ENCODE results near the gene RBKS. TPM values are rescaled to one million over a fixed set of nuclear protein-coding genes. Genes with fewer than 3 reads are reported as not detected.

Gene RBKS
- total RNA-seq, 1 experiment from 2014 or later, result 4.5 TPM

DNA sequence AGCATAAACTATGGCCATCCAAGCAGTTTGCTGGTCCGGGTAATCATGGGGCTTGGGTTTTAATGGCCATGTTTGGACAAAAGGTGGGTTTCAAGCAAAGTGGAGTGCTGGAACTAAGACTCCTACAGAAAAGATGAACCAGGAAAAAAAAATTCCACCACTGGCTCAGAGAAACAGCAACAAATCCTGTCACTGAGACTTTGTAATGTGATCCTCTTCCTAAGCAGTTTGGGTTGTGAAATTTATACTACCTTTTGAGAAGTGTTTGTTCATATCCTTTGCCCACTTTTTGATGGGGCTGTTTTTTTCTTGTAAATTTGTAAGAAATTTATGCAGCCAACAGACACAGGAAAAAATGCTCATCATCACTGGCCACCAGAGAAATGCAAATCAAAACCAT, 78.4 kb downstream of the RBKS start:
- no peak for DNase-seq
- Histone ChIP-seq H2AFZ (no peak overlapping the region), H3K4me1 (replicated peaks; ENCODE audit: insufficient read depth) (peaks cover 26% of the 10 kb centered on the region), H3K36me3 (ENCODE audit: low read depth) (no peaks in the 10 kb centered on the region), H4K20me1 (ENCODE audit: insufficient read depth) (no peaks in the 10 kb centered on the region), H3F3A (ENCODE audit: insufficient read depth, low read depth) (peaks cover 21% of the 10 kb centered on the region), H3K27ac (no peak overlapping the region), H3K9me3 (ENCODE audit: insufficient read depth, low read depth) (no peaks in the 10 kb centered on the region; the same call in 1 of the 2 replicates), H3K4me3 (no peak overlapping the region), H3K27me3 (ENCODE audit: insufficient read depth, low read depth) (no peaks in the 10 kb centered on the region), H3K9me2 (ENCODE audit: insufficient read depth) (no peaks in the 10 kb centered on the region), H3K79me2 (ENCODE audit: low read depth) (no peaks in the 10 kb centered on the region), H3K4me2 (no peak overlapping the region)
- CTCF ChIA-PET, result no interaction called here
- TF ChIP-seq, protein P1, sequence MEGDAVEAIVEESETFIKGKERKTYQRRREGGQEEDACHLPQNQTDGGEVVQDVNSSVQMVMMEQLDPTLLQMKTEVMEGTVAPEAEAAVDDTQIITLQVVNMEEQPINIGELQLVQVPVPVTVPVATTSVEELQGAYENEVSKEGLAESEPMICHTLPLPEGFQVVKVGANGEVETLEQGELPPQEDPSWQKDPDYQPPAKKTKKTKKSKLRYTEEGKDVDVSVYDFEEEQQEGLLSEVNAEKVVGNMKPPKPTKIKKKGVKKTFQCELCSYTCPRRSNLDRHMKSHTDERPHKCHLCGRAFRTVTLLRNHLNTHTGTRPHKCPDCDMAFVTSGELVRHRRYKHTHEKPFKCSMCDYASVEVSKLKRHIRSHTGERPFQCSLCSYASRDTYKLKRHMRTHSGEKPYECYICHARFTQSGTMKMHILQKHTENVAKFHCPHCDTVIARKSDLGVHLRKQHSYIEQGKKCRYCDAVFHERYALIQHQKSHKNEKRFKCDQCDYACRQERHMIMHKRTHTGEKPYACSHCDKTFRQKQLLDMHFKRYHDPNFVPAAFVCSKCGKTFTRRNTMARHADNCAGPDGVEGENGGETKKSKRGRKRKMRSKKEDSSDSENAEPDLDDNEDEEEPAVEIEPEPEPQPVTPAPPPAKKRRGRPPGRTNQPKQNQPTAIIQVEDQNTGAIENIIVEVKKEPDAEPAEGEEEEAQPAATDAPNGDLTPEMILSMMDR (conservative IDR thresholded peaks at IDR 0.05), result no peak
- no peak for TF ChIP-seq EZH2 (IDR thresholded peaks at IDR 0.05; ENCODE audit: low read depth)
- intact Hi-C loops (cut with micrococcal nuclease; ENCODE audit: unreplicated experiment), result no loop called here
- POLR2A ChIA-PET (ENCODE audit: unreplicated experiment), result no interaction called here
- no TSS peak for BruUV-seq (replicated peaks)

DNA sequence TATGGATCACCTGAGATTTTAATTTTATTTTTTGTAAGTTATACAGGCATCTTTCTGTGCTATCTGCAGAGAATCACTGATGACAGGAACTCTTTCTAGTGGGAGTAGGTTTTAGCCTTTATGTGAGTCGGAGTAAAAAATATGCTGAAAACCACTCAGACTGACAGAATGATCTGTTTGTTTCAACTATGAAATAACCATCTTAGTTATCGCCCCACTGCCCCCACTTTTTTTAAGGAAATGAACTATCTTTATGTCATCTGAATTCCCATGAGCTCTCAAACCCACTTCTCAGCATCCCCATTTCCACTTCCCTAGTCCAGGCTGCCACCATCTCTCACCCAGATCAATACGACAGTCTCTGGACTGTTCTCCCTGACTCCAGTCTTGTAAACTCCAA, 79.7 kb downstream of the RBKS start:
- POLR2A ChIA-PET (ENCODE audit: unreplicated experiment), result no interaction called here

DNA sequence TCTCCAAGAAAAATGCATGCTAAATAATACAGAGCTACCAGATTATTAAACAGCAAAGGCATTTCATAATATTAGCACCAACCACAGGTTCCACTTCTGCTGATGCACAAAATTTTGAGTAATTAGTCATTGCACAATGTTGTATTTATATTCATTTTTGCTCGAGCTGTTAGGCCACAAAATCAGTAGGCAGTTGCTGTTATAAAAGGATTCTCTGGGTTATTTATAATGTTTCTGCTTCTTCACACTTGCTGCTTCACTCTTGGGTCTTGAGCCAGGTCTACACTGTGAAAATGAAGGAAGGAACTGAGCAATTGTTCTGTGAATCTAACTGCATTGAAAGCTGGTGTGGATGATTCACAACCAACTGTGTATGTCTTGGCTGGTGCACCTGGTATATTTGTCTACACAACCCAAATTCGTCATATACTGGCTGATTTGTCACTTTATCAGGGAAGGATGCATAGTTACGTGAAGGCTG, 80.4 kb downstream of the RBKS start:
- ChIA-PET POLR2A (ENCODE audit: unreplicated experiment) (interaction anchor here (0.6 kb wide), 1 partner anchor 54 kb away, joined by 3 read pairs; no protein-coding TSS in a partner anchor), CTCF (no interaction called here)
- Histone ChIP-seq H3K4me3 (no peak overlapping the region), H3K9me2 (ENCODE audit: insufficient read depth) (no peaks in the 10 kb centered on the region), H3K9me3 (ENCODE audit: insufficient read depth, low read depth) (no peaks in the 10 kb centered on the region; the same call in 1 of the 2 replicates), H3K27me3 (ENCODE audit: insufficient read depth, low read depth) (no peaks in the 10 kb centered on the region), H3K36me3 (ENCODE audit: low read depth) (no peaks in the 10 kb centered on the region), H2AFZ (no peak overlapping the region), H3K4me1 (replicated peaks; ENCODE audit: insufficient read depth) (peaks cover 26% of the 10 kb centered on the region), H3K79me2 (ENCODE audit: low read depth) (no peaks in the 10 kb centered on the region), H3K27ac (peak overlapping the region; percentile 40), H4K20me1 (ENCODE audit: insufficient read depth) (no peaks in the 10 kb centered on the region), H3K4me2 (peak overlapping the region; percentile 32), H3F3A (ENCODE audit: insufficient read depth, low read depth) (peaks cover 21% of the 10 kb centered on the region)
- intact Hi-C loops (cut with micrococcal nuclease; ENCODE audit: unreplicated experiment), result no loop called here
- BruUV-seq (replicated peaks), result no TSS peak
- DNase-seq, result peak in 1 of 2 experiments; percentile 87
- TF ChIP-seq, protein P1 (conservative IDR thresholded peaks at IDR 0.05), result no peak
- no peak for TF ChIP-seq EZH2 (IDR thresholded peaks at IDR 0.05; ENCODE audit: low read depth)

More for the DNA sequence above, 79.7 kb downstream of the RBKS start:
- H3K27me3 ChIP-seq (ENCODE audit: insufficient read depth, low read depth), result no peaks in the 10 kb centered on the region
- no peaks in the 10 kb centered on the region for H3K9me2 ChIP-seq (ENCODE audit: insufficient read depth)
- peaks cover 26% of the 10 kb centered on the region for H3K4me1 ChIP-seq (replicated peaks; ENCODE audit: insufficient read depth)
- H3K4me3 ChIP-seq, result no peak overlapping the region
- no peaks in the 10 kb centered on the region; the same call in 1 of the 2 replicates for H3K9me3 ChIP-seq (ENCODE audit: insufficient read depth, low read depth)
- H3K79me2 ChIP-seq (ENCODE audit: low read depth), result no peaks in the 10 kb centered on the region
- no peak for DNase-seq
- CTCF ChIA-PET, result no interaction called here
- peak overlapping the region; percentile 32; the same call in 1 of the 2 replicates for H3K4me2 ChIP-seq
- no peaks in the 10 kb centered on the region for H3K36me3 ChIP-seq (ENCODE audit: low read depth)
- intact Hi-C loops (cut with micrococcal nuclease; ENCODE audit: unreplicated experiment), result no loop called here
- H4K20me1 ChIP-seq (ENCODE audit: insufficient read depth), result no peaks in the 10 kb centered on the region
- peak overlapping the region; percentile 40; the same call in 1 of the 2 replicates for H3K27ac ChIP-seq
- no peak for TF ChIP-seq EZH2 (IDR thresholded peaks at IDR 0.05; ENCODE audit: low read depth)
- TF ChIP-seq, protein P1 (conservative IDR thresholded peaks at IDR 0.05), result no peak
- no TSS peak for BruUV-seq (replicated peaks)
- H2AFZ ChIP-seq, result no peak overlapping the region
- H3F3A ChIP-seq (ENCODE audit: insufficient read depth, low read depth), result peaks cover 21% of the 10 kb centered on the region

All from PC-9 (cell line).